Endothelial cell of umbilical vein (primary cell): ENCODE measurements around the gene HOMER1. TPM values are rescaled to one million over a fixed set of nuclear protein-coding genes. Genes with fewer than 3 reads are reported as not detected.

Experiments used
- BruUV-seq: library from RNA; stranded (reverse); fragments of 400-500 nt; replicated peaks from 2 replicates; lab custom pipeline; 2021; lab: Mats Ljungman, UMichigan
- CTCF ChIA-PET: fragments of 300-600, 350-600 bp; sonication (Branson Sonifier 250); formaldehyde crosslinking; loops from one replicate; lab custom pipeline; 2021; ENCODE audit warnings: antibody characterized with exemption, inconsistent platforms; lab: Charles Lee
- POLR2A ChIA-PET: fragments of 300-600, 350-600 bp; sonication (Branson Sonifier 250); formaldehyde crosslinking; loops from one replicate; lab custom pipeline; 2021; ENCODE audit warnings: antibody characterized with exemption, inconsistent platforms; lab: Charles Lee
- DNase-seq: peaks from one replicate; pipeline ENCODE4 v3.0.0-alpha.2; 2011; ENCODE audit warnings: low read depth, low spot score
- FAIRE-seq: peaks from 2 replicates; lab custom pipeline; 2011; peaks lifted over from hg19 to GRCh38; lab: Jason Lieb, UNC
- H2AFZ ChIP-seq: 2 replicates; pipeline ENCODE4 v1.6.0; 2012; ENCODE audit warnings: low read depth, low read length, control low read depth, inconsistent platforms
- H3K27ac ChIP-seq: 2 replicates; pipeline ENCODE4 v1.5.1; 2011; ENCODE audit warnings: low read depth, mild to moderate bottlenecking, control low read depth, low read length, moderate library complexity; ENCODE audit not compliant: insufficient read depth
- H3K27me3 ChIP-seq, 2 experiments: 2 replicates each; pipeline versions ENCODE4 v1.6.0 to v1.6.1; 2011; ENCODE audit warnings: low read length in 2 of 2, mixed read lengths in 1 of 2; ENCODE audit not compliant: control insufficient read depth in 2 of 2, insufficient read depth in 2 of 2
- H3K36me3 ChIP-seq, 2 experiments: 2 replicates in 1 of 2; 3 replicates in 1 of 2; pipeline ENCODE4 v1.5.1; 2011; ENCODE audit warnings: low read length in 2 of 2, mild to moderate bottlenecking in 1 of 2, moderate library complexity in 1 of 2; ENCODE audit not compliant: control insufficient read depth in 2 of 2, insufficient read depth in 2 of 2; ENCODE audit errors: extremely low read depth in 1 of 2
- H3K4me1 ChIP-seq: 3 replicates; pipeline ENCODE4 v1.5.1; 2011; ENCODE audit warnings: mild to moderate bottlenecking, low read length; ENCODE audit not compliant: control insufficient read depth, insufficient read depth; ENCODE audit errors: extremely low read depth
- H3K4me2 ChIP-seq: 2 replicates; pipeline ENCODE4 v1.6.1; 2011; ENCODE audit warnings: low read length, control low read depth, mixed read lengths; ENCODE audit not compliant: insufficient read depth
- H3K4me3 ChIP-seq, 3 experiments: fragments of 200-600 bp in 1 of 3; sonication (generic), shearing (Covaris generic) in 1 of 3; replicated peaks in 1 of 3; 2 replicates each; pipeline ENCODE4 v1.5.1; 2011 to 2016; ENCODE audit warnings: control low read depth in 3 of 3, low read length in 3 of 3, mild to moderate bottlenecking in 2 of 3, inconsistent platforms in 1 of 3, low read depth in 1 of 3, moderate library complexity in 1 of 3; ENCODE audit not compliant: insufficient read depth in 1 of 3
- H3K79me2 ChIP-seq: 2 replicates; pipeline ENCODE4 v1.6.0; 2012; ENCODE audit warnings: low read length, inconsistent platforms; ENCODE audit not compliant: control insufficient read depth, insufficient read depth
- H3K9ac ChIP-seq: replicated peaks from 2 replicates; pipeline ENCODE3; 2011; ENCODE audit warnings: low read length, control low read depth; ENCODE audit not compliant: insufficient read depth; ENCODE audit errors: extremely low read depth
- H3K9me1 ChIP-seq: replicated peaks from 3 replicates; pipeline ENCODE4 v1.6.0; 2011; ENCODE audit warnings: mild to moderate bottlenecking, low read length; ENCODE audit not compliant: control insufficient read depth, insufficient read depth; ENCODE audit errors: extremely low read depth
- H3K9me3 ChIP-seq: replicated peaks from 2 replicates; pipeline ENCODE4 v1.5.1; 2012; ENCODE audit warnings: low read length, inconsistent platforms; ENCODE audit not compliant: control insufficient read depth, insufficient read depth
- H4K20me1 ChIP-seq: replicated peaks from 2 replicates; pipeline ENCODE3; 2011; ENCODE audit warnings: mild to moderate bottlenecking, low read length; ENCODE audit not compliant: control insufficient read depth, insufficient read depth; ENCODE audit errors: extremely low read depth
- EZH2 ChIP-seq: IDR thresholded peaks from 2 replicates; pipeline ENCODE4 v1.6.1; 2012; ENCODE audit warnings: borderline replicate concordance, low read depth, mild to moderate bottlenecking, moderate library complexity, low read length, inconsistent platforms; ENCODE audit not compliant: severe bottlenecking
- FOS ChIP-seq: IDR thresholded peaks from 2 replicates; pipeline ENCODE4 v1.6.1; 2011; ENCODE audit warnings: mild to moderate bottlenecking, low read length, moderate library complexity, borderline replicate concordance; ENCODE audit not compliant: insufficient read depth
- GATA2 ChIP-seq: IDR thresholded peaks from 2 replicates; pipeline ENCODE4 v1.7.0; 2011; ENCODE audit warnings: low read depth, mild to moderate bottlenecking, moderate library complexity, mixed read lengths, low read length; ENCODE audit not compliant: insufficient read length, insufficient read depth
- JUN ChIP-seq: IDR thresholded peaks from 2 replicates; pipeline ENCODE4 v1.6.1; 2011; ENCODE audit warnings: borderline replicate concordance, low read depth; ENCODE audit not compliant: insufficient read length, insufficient read depth
- MYC ChIP-seq: IDR thresholded peaks from one replicate; pipeline ENCODE4 v1.6.1; 2011; ENCODE audit warnings: mild to moderate bottlenecking, low read depth, low read length
- POLR2A ChIP-seq: IDR thresholded peaks from 2 replicates; pipeline ENCODE4 v1.6.1; 2012; ENCODE audit warnings: low read depth, mild to moderate bottlenecking, control low read depth, low read length
- POLR2AphosphoS5 ChIP-seq: IDR thresholded peaks from 2 replicates; pipeline ENCODE4 v1.6.1; 2012; ENCODE audit warnings: low read depth, mild to moderate bottlenecking, control low read depth, low read length, moderate library complexity; ENCODE audit not compliant: insufficient read depth
- dilution Hi-C: fragments of 300-500 bp; cut with MboI; formaldehyde crosslinking; loops from one replicate; pipeline ENCODE4 v1.15.0; 2019; ENCODE audit warnings: low sequenced_read_pairs; ENCODE audit not compliant: extremely low pct_ligation_motif_present
- intact Hi-C: fragments of 100-400 bp; cut with micrococcal nuclease; formaldehyde crosslinking; loops from one replicate; pipeline ENCODE4 v1.10.0; 2022
- polyA plus RNA-seq, 4 experiments: library from polyadenylated mRNA; depleted of rRNA in 3 of 4; stranded (reverse) in 3 of 4; unstranded in 1 of 4; fragments of >200 nt; gene quantifications; 2 replicates each; pipeline versions ENCODE4 v1.2.1 to v1.2.3, GENCODE V29; 2011 to 2012; ENCODE audit warnings: missing spikeins in 1 of 4
- total RNA-seq: library from RNA; stranded (reverse); gene quantifications from 2 replicates; pipeline ENCODE4 v1.2.3, GENCODE V29; 2021
- TF ChIP-seq, protein P1 (sequence below): IDR thresholded peaks from 2 replicates; pipeline ENCODE4 v1.6.1; 2011; ENCODE audit not compliant: insufficient read depth, insufficient read length
- TF ChIP-seq, protein P2 (sequence below), 2 donors: IDR thresholded peaks; 1 replicate in 1 of 2; 2 replicates in 1 of 2; pipeline ENCODE4 v1.5.1; 2011; ENCODE audit warnings: low read length in 2 of 2, mild to moderate bottlenecking in 2 of 2, moderate library complexity in 2 of 2, control low read depth in 1 of 2, inconsistent platforms in 1 of 2, low read depth in 1 of 2; ENCODE audit not compliant: insufficient read depth in 1 of 2; ENCODE audit errors: extremely low read depth in 1 of 2

The HOMER1 gene
- total and polyA plus RNA-seq, 2 donors (not counting 3 experiments of a cell fraction or from before 2014, with no cell fraction given) = 0.57 to 3.9 TPM

DNA sequence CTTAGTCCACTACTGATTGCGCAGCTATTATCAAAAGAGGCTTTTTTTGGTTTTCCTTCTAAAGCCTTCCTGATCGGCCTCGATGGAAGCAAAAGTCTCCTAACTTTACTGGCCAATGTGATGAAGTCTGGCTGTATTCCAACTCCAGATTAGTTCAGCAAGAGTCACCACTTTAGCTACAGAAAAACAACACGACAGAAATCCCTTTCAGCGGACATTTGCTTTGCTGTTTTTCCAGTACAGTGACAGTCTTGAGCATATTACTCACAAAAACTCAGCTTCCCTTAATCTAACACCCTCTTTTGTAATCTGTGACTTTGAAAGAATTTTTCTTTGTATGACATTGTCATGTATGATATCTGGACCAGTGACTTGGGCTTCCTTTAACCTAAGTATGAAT is 95.7 kb downstream of the HOMER1 start:
- Histone ChIP-seq H3K4me3 (no peak overlapping the region), H3K4me2 (no peak overlapping the region), H4K20me1 (no peaks in the 10 kb centered on the region), H2AFZ (no peak overlapping the region), H3K9ac (no peak overlapping the region), H3K27ac (no peak overlapping the region), H3K9me3 (no peaks in the 10 kb centered on the region), H3K79me2 (no peaks in the 10 kb centered on the region), H3K36me3 (no peaks in the 10 kb centered on the region), H3K4me1 (no peaks in the 10 kb centered on the region), H3K27me3 (no peaks in the 10 kb centered on the region), H3K9me1 (no peaks in the 10 kb centered on the region)
- dilution Hi-C loops = no loop called here
- no TSS peak for BruUV-seq
- FAIRE-seq (no peak), DNase-seq (no peak)
- ChIA-PET CTCF (interaction anchor here (0.7 kb wide), 2 partner anchors 8 to 30 kb away, joined by 3 read pairs; no protein-coding TSS in a partner anchor), POLR2A (no interaction called here)
- intact Hi-C loops = no loop called here
- no peak for TF ChIP-seq MYC
- TF ChIP-seq, protein P1, sequence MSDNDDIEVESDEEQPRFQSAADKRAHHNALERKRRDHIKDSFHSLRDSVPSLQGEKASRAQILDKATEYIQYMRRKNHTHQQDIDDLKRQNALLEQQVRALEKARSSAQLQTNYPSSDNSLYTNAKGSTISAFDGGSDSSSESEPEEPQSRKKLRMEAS = no peak
- TF ChIP-seq GATA2 = no peak
- TF ChIP-seq, protein P2, sequence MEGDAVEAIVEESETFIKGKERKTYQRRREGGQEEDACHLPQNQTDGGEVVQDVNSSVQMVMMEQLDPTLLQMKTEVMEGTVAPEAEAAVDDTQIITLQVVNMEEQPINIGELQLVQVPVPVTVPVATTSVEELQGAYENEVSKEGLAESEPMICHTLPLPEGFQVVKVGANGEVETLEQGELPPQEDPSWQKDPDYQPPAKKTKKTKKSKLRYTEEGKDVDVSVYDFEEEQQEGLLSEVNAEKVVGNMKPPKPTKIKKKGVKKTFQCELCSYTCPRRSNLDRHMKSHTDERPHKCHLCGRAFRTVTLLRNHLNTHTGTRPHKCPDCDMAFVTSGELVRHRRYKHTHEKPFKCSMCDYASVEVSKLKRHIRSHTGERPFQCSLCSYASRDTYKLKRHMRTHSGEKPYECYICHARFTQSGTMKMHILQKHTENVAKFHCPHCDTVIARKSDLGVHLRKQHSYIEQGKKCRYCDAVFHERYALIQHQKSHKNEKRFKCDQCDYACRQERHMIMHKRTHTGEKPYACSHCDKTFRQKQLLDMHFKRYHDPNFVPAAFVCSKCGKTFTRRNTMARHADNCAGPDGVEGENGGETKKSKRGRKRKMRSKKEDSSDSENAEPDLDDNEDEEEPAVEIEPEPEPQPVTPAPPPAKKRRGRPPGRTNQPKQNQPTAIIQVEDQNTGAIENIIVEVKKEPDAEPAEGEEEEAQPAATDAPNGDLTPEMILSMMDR (IDR thresholded peaks at IDR 0.05; ENCODE audit: extremely low read depth in 1 of 2, insufficient read depth in 1 of 2, low read depth in 1 of 2, low read length in 2 of 2) = no peak
- no peak for TF ChIP-seq FOS
- TF ChIP-seq EZH2 = no peak
- TF ChIP-seq POLR2AphosphoS5 = no peak
- no peak for TF ChIP-seq POLR2A
- no peak for TF ChIP-seq JUN
